Measurements from ENCODE around the gene ZBTB45. TPM values are rescaled to one million over a fixed set of nuclear protein-coding genes. Genes with fewer than 3 reads are reported as not detected.

Gene ZBTB45
- total RNA-seq, 2 experiments from 2014 or later: 15.8 to 17.4 TPM

GRCh38 chr19:58552655-58553054, 33.0 kb upstream of the ZBTB45 start:
- ChIA-PET CTCF (interaction anchor here (0.6 to 3.2 kb wide), 3 partner anchors 9 to 702 kb away, joined by 3 to 39 read pairs (median 4); partner anchors contain the start of genes TRIM28 and ZBTB45), POLR2A (interaction anchor here (1.8 to 7.2 kb wide), 4 partner anchors 8 to 190 kb away, joined by 6 to 82 read pairs (median 40); partner anchors contain the start of genes TRIM28, ZBTB45 and ZNF497)
- no peaks in the 10 kb centered on the region for H3K27me3 Mint-ChIP-seq
- no peak overlapping the region for H3K4me3 Mint-ChIP-seq
- H3K4me1 Mint-ChIP-seq: peaks cover 52% of the 10 kb centered on the region
- peak overlapping the region; percentile 23 for H3K27ac Mint-ChIP-seq
- DNase-seq: no peak
- H3K9me3 Mint-ChIP-seq: no peaks in the 10 kb centered on the region
- peaks cover 83% of the 10 kb centered on the region for H3K36me3 Mint-ChIP-seq (ENCODE audit: low read depth)

DNA sequence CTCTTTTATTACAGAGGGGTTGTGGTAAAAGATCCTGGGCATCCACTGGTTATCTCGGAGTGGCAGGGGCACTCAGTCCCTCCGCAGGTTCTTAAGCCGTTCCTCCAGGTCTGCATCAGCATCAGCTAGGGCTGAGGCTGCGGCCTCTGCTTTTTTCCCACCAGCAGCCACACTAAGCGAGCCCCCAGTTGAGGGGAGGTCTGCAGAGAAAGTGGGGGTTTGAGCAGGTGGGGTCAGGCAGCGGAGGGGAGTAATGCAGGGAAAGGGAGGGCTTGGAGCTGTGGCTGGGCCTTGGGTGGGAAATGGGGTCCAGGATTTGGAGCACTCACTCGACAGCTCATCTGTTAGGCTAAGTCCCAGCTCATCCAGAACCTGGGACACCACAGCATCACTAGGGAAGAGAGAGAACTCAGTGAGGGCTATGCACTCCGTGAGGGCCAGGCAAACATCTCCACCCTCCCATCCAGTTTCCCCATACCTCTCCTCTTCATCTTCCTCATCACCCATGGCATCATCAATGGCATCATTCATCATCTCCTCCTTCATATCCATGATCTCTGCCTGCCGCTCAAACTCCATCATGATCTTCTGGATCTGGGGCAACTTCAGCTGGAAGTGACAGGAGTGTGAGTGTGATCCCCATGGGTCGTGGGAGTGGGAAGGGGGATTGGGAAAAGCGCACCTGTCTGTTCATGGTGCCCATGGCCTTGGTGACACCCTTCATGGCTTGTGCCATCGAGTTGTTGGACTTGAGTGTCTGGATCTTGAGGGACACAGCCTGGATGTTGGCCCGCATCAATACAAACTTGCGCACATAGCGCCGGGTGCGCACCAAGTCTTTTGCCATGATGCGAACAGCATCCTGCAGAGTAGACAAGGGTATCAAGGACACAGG, 32.2 kb upstream of the ZBTB45 start:
- no peak overlapping the region for H3K27ac Mint-ChIP-seq
- no peaks in the 10 kb centered on the region for H3K9me3 Mint-ChIP-seq
- peaks cover 51% of the 10 kb centered on the region for H3K4me1 Mint-ChIP-seq
- H3K27me3 Mint-ChIP-seq: no peaks in the 10 kb centered on the region
- CTCF ChIA-PET: interaction anchor here (0.6 to 1.7 kb wide), 2 partner anchors 8 to 32 kb away, joined by 3 to 6 read pairs; partner anchors contain the start of genes TRIM28 and ZBTB45
- peaks cover 86% of the 10 kb centered on the region for H3K36me3 Mint-ChIP-seq (ENCODE audit: low read depth)
- DNase-seq: no peak
- POLR2A ChIA-PET: interaction anchor here (3.7 to 7.2 kb wide), 3 partner anchors 7 to 33 kb away, joined by 38 to 82 read pairs (median 43); partner anchors contain the start of genes TRIM28 and ZBTB45
- H3K4me3 Mint-ChIP-seq: no peak overlapping the region

GRCh38 chr19:58551123-58551497, 31.5 kb upstream of the ZBTB45 start:
- no peak overlapping the region for H3K4me3 Mint-ChIP-seq
- ChIA-PET CTCF (interaction anchor here (1.7 kb wide), 1 partner anchor 31 kb away, joined by 6 read pairs; the partner anchor contains the start of gene ZBTB45), POLR2A (interaction anchor here (7.2 kb wide), 1 partner anchor 13 kb away, joined by 38 read pairs; no protein-coding TSS in a partner anchor)
- H3K9me3 Mint-ChIP-seq: no peaks in the 10 kb centered on the region
- H3K27ac Mint-ChIP-seq: no peak overlapping the region
- H3K36me3 Mint-ChIP-seq (ENCODE audit: low read depth): peaks cover 86% of the 10 kb centered on the region
- H3K4me1 Mint-ChIP-seq: peaks cover 51% of the 10 kb centered on the region
- DNase-seq: no peak
- no peaks in the 10 kb centered on the region for H3K27me3 Mint-ChIP-seq

DNA sequence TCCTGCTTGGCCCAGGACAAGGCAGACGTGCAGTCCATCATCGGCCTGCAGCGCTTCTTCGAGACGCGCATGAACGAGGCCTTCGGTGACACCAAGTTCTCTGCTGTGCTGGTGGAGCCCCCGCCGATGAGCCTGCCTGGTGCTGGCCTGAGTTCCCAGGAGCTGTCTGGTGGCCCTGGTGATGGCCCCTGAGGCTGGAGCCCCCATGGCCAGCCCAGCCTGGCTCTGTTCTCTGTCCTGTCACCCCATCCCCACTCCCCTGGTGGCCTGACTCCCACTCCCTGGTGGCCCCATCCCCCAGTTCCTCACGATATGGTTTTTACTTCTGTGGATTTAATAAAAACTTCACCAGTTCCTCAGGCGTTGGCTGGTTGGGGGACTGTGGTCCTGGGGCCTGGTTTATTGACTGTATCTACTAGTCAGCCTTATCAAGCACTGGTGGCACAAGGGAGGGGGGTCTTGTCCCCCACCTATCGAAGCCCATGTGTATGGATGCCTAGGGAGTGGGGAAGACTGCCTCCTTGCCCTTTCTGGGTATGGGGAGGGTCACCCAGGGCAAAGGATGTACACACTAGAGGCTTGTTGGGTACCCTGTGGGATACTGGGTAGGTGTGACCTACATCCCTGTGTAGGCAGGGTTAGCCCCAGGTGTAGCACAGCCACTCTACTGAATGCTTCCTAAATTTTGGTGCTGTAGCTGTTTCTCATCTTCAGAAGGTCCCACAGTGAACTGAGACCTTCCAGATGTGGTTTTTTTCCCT, 30.9 kb upstream of the ZBTB45 start:
- DNase-seq: no peak
- ChIA-PET CTCF (interaction anchor here (1.7 kb wide), 1 partner anchor 31 kb away, joined by 6 read pairs; the partner anchor contains the start of gene ZBTB45), POLR2A (interaction anchor here (7.2 kb wide), 1 partner anchor 14 kb away, joined by 38 read pairs; no protein-coding TSS in a partner anchor)
- no peaks in the 10 kb centered on the region for H3K9me3 Mint-ChIP-seq
- H3K4me3 Mint-ChIP-seq: no peak overlapping the region
- H3K36me3 Mint-ChIP-seq (ENCODE audit: low read depth): peaks cover 86% of the 10 kb centered on the region
- H3K27me3 Mint-ChIP-seq: no peaks in the 10 kb centered on the region
- peaks cover 55% of the 10 kb centered on the region for H3K4me1 Mint-ChIP-seq
- no peak overlapping the region for H3K27ac Mint-ChIP-seq

DNA sequence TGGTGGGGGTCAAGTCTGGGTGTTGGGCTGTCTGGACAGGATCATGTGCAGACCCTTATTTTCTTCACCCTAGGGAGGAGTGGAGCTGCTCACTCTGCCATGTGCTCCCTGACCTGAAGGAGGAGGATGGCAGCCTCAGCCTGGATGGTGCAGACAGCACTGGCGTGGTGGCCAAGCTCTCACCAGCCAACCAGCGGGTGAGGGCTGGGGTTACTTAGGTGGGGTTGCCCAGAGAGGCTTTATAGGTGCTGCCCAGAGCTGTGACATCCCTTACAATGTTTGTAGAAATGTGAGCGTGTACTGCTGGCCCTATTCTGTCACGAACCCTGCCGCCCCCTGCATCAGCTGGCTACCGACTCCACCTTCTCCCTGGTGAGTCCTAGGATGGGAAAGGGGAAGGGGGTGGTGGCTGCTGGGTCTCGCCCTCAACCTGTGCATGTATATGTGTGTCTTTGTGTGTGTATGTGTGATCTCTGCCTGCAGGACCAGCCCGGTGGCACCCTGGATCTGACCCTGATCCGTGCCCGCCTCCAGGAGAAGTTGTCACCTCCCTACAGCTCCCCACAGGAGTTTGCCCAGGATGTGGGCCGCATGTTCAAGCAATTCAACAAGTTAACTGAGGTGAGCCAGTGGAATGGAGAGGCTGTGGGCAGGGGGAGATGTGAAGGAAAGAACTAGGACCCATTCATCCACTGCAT, 30.2 kb upstream of the ZBTB45 start:
- Mint-ChIP-seq H3K36me3 (ENCODE audit: low read depth) (peaks cover 86% of the 10 kb centered on the region), H3K4me1 (peaks cover 51% of the 10 kb centered on the region), H3K4me3 (no peak overlapping the region), H3K27ac (no peak overlapping the region), H3K27me3 (no peaks in the 10 kb centered on the region), H3K9me3 (no peaks in the 10 kb centered on the region)
- CTCF ChIA-PET: no interaction called here
- no peak for DNase-seq
- POLR2A ChIA-PET: interaction anchor here (7.2 kb wide), 1 partner anchor 14 kb away, joined by 38 read pairs; no protein-coding TSS in a partner anchor

GRCh38 chr19:58548859-58549663, 29.5 kb upstream of the ZBTB45 start:
- POLR2A ChIA-PET: interaction anchor here (7.2 kb wide), 1 partner anchor 15 kb away, joined by 38 read pairs; no protein-coding TSS in a partner anchor
- H3K27ac Mint-ChIP-seq: no peak overlapping the region
- peaks cover 47% of the 10 kb centered on the region for H3K4me1 Mint-ChIP-seq
- no peak for DNase-seq
- CTCF ChIA-PET: no interaction called here
- H3K4me3 Mint-ChIP-seq: no peak overlapping the region
- H3K27me3 Mint-ChIP-seq: no peaks in the 10 kb centered on the region
- peaks cover 81% of the 10 kb centered on the region for H3K36me3 Mint-ChIP-seq (ENCODE audit: low read depth)
- no peaks in the 10 kb centered on the region for H3K9me3 Mint-ChIP-seq

GRCh38 chr19:58547323-58548312, 28.0 kb upstream of the ZBTB45 start:
- no peak overlapping the region for H3K4me3 Mint-ChIP-seq
- H3K27me3 Mint-ChIP-seq: peaks cover 2% of the 10 kb centered on the region
- H3K9me3 Mint-ChIP-seq: no peaks in the 10 kb centered on the region
- H3K36me3 Mint-ChIP-seq (ENCODE audit: low read depth): peaks cover 70% of the 10 kb centered on the region
- H3K27ac Mint-ChIP-seq: no peak overlapping the region
- ChIA-PET CTCF (interaction anchor here (0.8 kb wide), 1 partner anchor 33 kb away, joined by 3 read pairs; no protein-coding TSS in a partner anchor), POLR2A (interaction anchor here (0.5 to 5.9 kb wide), 3 partner anchors 7 to 28 kb away, joined by 3 to 89 read pairs (median 57); partner anchors contain the start of genes CHMP2A, UBE2M and ZBTB45)
- H3K4me1 Mint-ChIP-seq: peaks cover 42% of the 10 kb centered on the region
- no peak for DNase-seq

- peak overlapping the region; percentile 82 for H3K27ac Mint-ChIP-seq
- ChIA-PET CTCF (interaction anchor here (1.0 to 1.4 kb wide), 2 partner anchors 26 to 35 kb away, joined by 3 to 4 read pairs; no protein-coding TSS in a partner anchor), POLR2A (interaction anchor here (0.8 to 5.9 kb wide), 6 partner anchors 8 to 35 kb away, joined by 3 to 89 read pairs (median 30); partner anchors contain the start of genes CHMP2A, UBE2M and ZBTB45)
- no peak for DNase-seq
- H3K27me3 Mint-ChIP-seq: peaks cover 2% of the 10 kb centered on the region
- H3K4me3 Mint-ChIP-seq: peak overlapping the region; percentile 96
- H3K4me1 Mint-ChIP-seq: peaks cover 38% of the 10 kb centered on the region
- no peaks in the 10 kb centered on the region for H3K9me3 Mint-ChIP-seq
- peaks cover 58% of the 10 kb centered on the region for H3K36me3 Mint-ChIP-seq (ENCODE audit: low read depth)
These were observed 26.5 kb upstream of the ZBTB45 start for GRCh38 chr19:58546019-58546530.

GRCh38 chr19:58545286-58546018, 25.8 kb upstream of the ZBTB45 start:
- ChIA-PET POLR2A (interaction anchor here (0.8 to 5.9 kb wide), 7 partner anchors 9 to 35 kb away, joined by 3 to 89 read pairs (median 15); partner anchors contain the start of genes CHMP2A, UBE2M and ZBTB45), CTCF (interaction anchor here (1.0 to 2.5 kb wide), 3 partner anchors 25 to 36 kb away, joined by 3 to 14 read pairs (median 4); partner anchors contain the start of gene ZBTB45)
- DNase-seq: no peak
- Mint-ChIP-seq H3K36me3 (ENCODE audit: low read depth) (peaks cover 53% of the 10 kb centered on the region), H3K9me3 (no peaks in the 10 kb centered on the region), H3K27me3 (peaks cover 4% of the 10 kb centered on the region), H3K4me3 (peak overlapping the region; percentile 96), H3K4me1 (peaks cover 36% of the 10 kb centered on the region), H3K27ac (peak overlapping the region; percentile 82)

All from activated CD4-positive, alpha-beta memory T cell treated with anti-CD3 and anti-CD28 coated beads, Interleukin-2, amount 10 ng/mL, durations not matched to agents 7 days and 5 days (primary cell).